ENCODE results near the gene ACOXL. TPM values are rescaled to one million over a fixed set of nuclear protein-coding genes. Genes with fewer than 3 reads are reported as not detected.
"Not testable (repeated sequence)": the region's sequence is repeated elsewhere in the genome, so short reads cannot be mapped to it uniquely, and the experiment has no call there.

Gene ACOXL
- total RNA-seq, result under 1 TPM; 0.26 to 0.41 TPM

- Mint-ChIP-seq H3K36me3 (no peaks in the 10 kb centered on the region), H3K9me3 (no peaks in the 10 kb centered on the region), H3K4me3 (peak within 1 kb of the TSS; percentile 20), H3K27ac (no peak within 1 kb of the TSS), H3K27me3 (peaks cover 65% of the 10 kb centered on the region), H3K4me1 (ENCODE audit: low read depth) (peaks cover 13% of the 10 kb centered on the region)
- CTCF ChIA-PET, result interaction anchor here (1.1 kb wide), 1 partner anchor 23 kb away, joined by 3 read pairs; no protein-coding TSS in a partner anchor
- POLR2A ChIA-PET, result no interaction called here
- intact Hi-C loops (cut with micrococcal nuclease), result no loop called here
- DNase-seq, result no peak
Observed at GRCh38 chr2:110732422-110733413, at the start of gene ACOXL. Gene ACOXL (plus strand): TSS chr2:110732573. CDS start chr2:110768390, 35,817 bp downstream.

GRCh38 chr2:110682872-110683271 lies 49.5 kb upstream of the ACOXL start:
- H3K4me3 Mint-ChIP-seq, result no peak overlapping the region
- ChIA-PET CTCF (no interaction called here), POLR2A (no interaction called here)
- no peak for DNase-seq
- no peak overlapping the region for H3K27ac Mint-ChIP-seq
- H3K27me3 Mint-ChIP-seq, result peaks cover 1% of the 10 kb centered on the region
- peaks cover 1% of the 10 kb centered on the region for H3K36me3 Mint-ChIP-seq
- H3K9me3 Mint-ChIP-seq, result peaks cover 8% of the 10 kb centered on the region
- intact Hi-C loops (cut with micrococcal nuclease), result no loop called here
- peaks cover 4% of the 10 kb centered on the region for H3K4me1 Mint-ChIP-seq (ENCODE audit: low read depth)

- POLR2A ChIA-PET; H3K4me3 Mint-ChIP-seq; H3K27ac Mint-ChIP-seq; DNase-seq; intact Hi-C loops (cut with micrococcal nuclease); H3K4me1 Mint-ChIP-seq (ENCODE audit: low read depth); H3K36me3 Mint-ChIP-seq; CTCF ChIA-PET: not testable (repeated sequence)
- Mint-ChIP-seq H3K27me3 (peaks cover 12% of the 10 kb centered on the region), H3K9me3 (peaks cover 14% of the 10 kb centered on the region)
Observed at GRCh38 chr2:110687775-110688484, 44.4 kb upstream of the ACOXL start.

GRCh38 chr2:110688594-110689091 lies 43.7 kb upstream of the ACOXL start:
- peaks cover 14% of the 10 kb centered on the region for H3K9me3 Mint-ChIP-seq
- H3K4me1 Mint-ChIP-seq (ENCODE audit: low read depth), result no peaks in the 10 kb centered on the region
- ChIA-PET POLR2A (no interaction called here), CTCF (interaction anchor here (1.2 kb wide), 1 partner anchor 10 kb away, joined by 3 read pairs; no protein-coding TSS in a partner anchor)
- H3K27me3 Mint-ChIP-seq, result peaks cover 15% of the 10 kb centered on the region
- intact Hi-C loops (cut with micrococcal nuclease), result no loop called here
- H3K27ac Mint-ChIP-seq, result no peak overlapping the region
- no peak for DNase-seq
- no peak overlapping the region for H3K4me3 Mint-ChIP-seq
- H3K36me3 Mint-ChIP-seq, result peaks cover 3% of the 10 kb centered on the region

GRCh38 chr2:110690083-110690965 lies 42.0 kb upstream of the ACOXL start:
- Mint-ChIP-seq H3K36me3 (peaks cover 3% of the 10 kb centered on the region), H3K27ac (no peak overlapping the region), H3K4me3 (no peak overlapping the region), H3K27me3 (peaks cover 15% of the 10 kb centered on the region), H3K9me3 (peaks cover 14% of the 10 kb centered on the region), H3K4me1 (ENCODE audit: low read depth) (peaks cover 2% of the 10 kb centered on the region)
- intact Hi-C loops (cut with micrococcal nuclease), result no loop called here
- ChIA-PET CTCF (interaction anchor here (1.2 kb wide), 1 partner anchor 11 kb away, joined by 3 read pairs; no protein-coding TSS in a partner anchor), POLR2A (no interaction called here)
- DNase-seq, result no peak

GRCh38 chr2:110691612-110692258 lies 40.6 kb upstream of the ACOXL start:
- ChIA-PET CTCF (no interaction called here), POLR2A (no interaction called here)
- Mint-ChIP-seq H3K4me1 (ENCODE audit: low read depth) (peaks cover 3% of the 10 kb centered on the region), H3K27me3 (peaks cover 15% of the 10 kb centered on the region), H3K9me3 (peaks cover 14% of the 10 kb centered on the region), H3K27ac (no peak overlapping the region), H3K36me3 (peaks cover 3% of the 10 kb centered on the region), H3K4me3 (no peak overlapping the region)
- no peak for DNase-seq
- intact Hi-C loops (cut with micrococcal nuclease), result no loop called here

- H3K4me1 Mint-ChIP-seq (ENCODE audit: low read depth); H3K27ac Mint-ChIP-seq; H3K4me3 Mint-ChIP-seq; POLR2A ChIA-PET; H3K36me3 Mint-ChIP-seq; CTCF ChIA-PET; H3K9me3 Mint-ChIP-seq; DNase-seq; intact Hi-C loops (cut with micrococcal nuclease): not testable (repeated sequence)
- peaks cover 11% of the 10 kb centered on the region for H3K27me3 Mint-ChIP-seq
Observed at GRCh38 chr2:110695146-110695898, 37.1 kb upstream of the ACOXL start.

GRCh38 chr2:110698253-110698652 lies 34.1 kb upstream of the ACOXL start:
- H3K27ac Mint-ChIP-seq; H3K4me1 Mint-ChIP-seq (ENCODE audit: low read depth); H3K4me3 Mint-ChIP-seq; DNase-seq; POLR2A ChIA-PET; intact Hi-C loops (cut with micrococcal nuclease); H3K36me3 Mint-ChIP-seq; H3K27me3 Mint-ChIP-seq; CTCF ChIA-PET; H3K9me3 Mint-ChIP-seq: not testable (repeated sequence)

GRCh38 chr2:110702514-110703380 lies 29.6 kb upstream of the ACOXL start:
- ChIA-PET POLR2A (no interaction called here), CTCF (no interaction called here)
- no peaks in the 10 kb centered on the region for H3K9me3 Mint-ChIP-seq
- H3K4me1 Mint-ChIP-seq (ENCODE audit: low read depth), result no peaks in the 10 kb centered on the region
- H3K36me3 Mint-ChIP-seq, result no peaks in the 10 kb centered on the region
- H3K27ac Mint-ChIP-seq, result no peak overlapping the region
- no peak overlapping the region for H3K4me3 Mint-ChIP-seq
- DNase-seq, result no peak
- peaks cover 3% of the 10 kb centered on the region for H3K27me3 Mint-ChIP-seq
- intact Hi-C loops (cut with micrococcal nuclease), result no loop called here

- Mint-ChIP-seq H3K27ac (no peak overlapping the region), H3K9me3 (no peaks in the 10 kb centered on the region), H3K36me3 (no peaks in the 10 kb centered on the region), H3K27me3 (peaks cover 28% of the 10 kb centered on the region), H3K4me3 (no peak overlapping the region), H3K4me1 (ENCODE audit: low read depth) (no peaks in the 10 kb centered on the region)
- DNase-seq, result no peak
- intact Hi-C loops (cut with micrococcal nuclease), result no loop called here
- CTCF ChIA-PET, result no interaction called here
- POLR2A ChIA-PET, result no interaction called here
Observed at GRCh38 chr2:110707386-110707965, 24.9 kb upstream of the ACOXL start.
